GM19351 (cell line): Measurements from ENCODE around the gene LAPTM5.
"Not testable (repeated sequence)": the region's sequence is repeated elsewhere in the genome, so short reads cannot be mapped to it uniquely, and the experiment has no call there.

ENCODE experiments used
- ATAC-seq: cut with Tn5 transposase; IDR thresholded peaks from one replicate; pipeline ENCODE4 v1.9.1; 2021; ENCODE audit warnings: mild to moderate bottlenecking, moderate library complexity; ENCODE audit not compliant: unreplicated experiment

The LAPTM5 gene

GRCh38 chr1:30757352-30758120 lies at the start of gene LAPTM5:
TSS of gene LAPTM5 (minus strand) at chr1:30757774. CDS start at chr1:30757745, 29 bp downstream.
- ATAC-seq: no peak

- ATAC-seq: no peak
These were observed 49.1 kb upstream of the LAPTM5 start for GRCh38 chr1:30806381-30807317.

- ATAC-seq: no peak
These were observed 47.9 kb upstream of the LAPTM5 start for GRCh38 chr1:30805304-30806003.

GRCh38 chr1:30804822-30805221 lies 47.2 kb upstream of the LAPTM5 start:
- ATAC-seq: no peak

GRCh38 chr1:30804352-30804751 lies 46.8 kb upstream of the LAPTM5 start:
- no peak for ATAC-seq

GRCh38 chr1:30803562-30803961 lies 46.0 kb upstream of the LAPTM5 start:
- no peak for ATAC-seq

GRCh38 chr1:30801771-30802198 lies 44.2 kb upstream of the LAPTM5 start:
- no peak for ATAC-seq

GRCh38 chr1:30799233-30799511 lies 41.6 kb upstream of the LAPTM5 start:
- no peak for ATAC-seq

GRCh38 chr1:30798389-30799232 lies 41.0 kb upstream of the LAPTM5 start:
- ATAC-seq: no peak

GRCh38 chr1:30795026-30795425 lies 37.5 kb upstream of the LAPTM5 start:
- no peak for ATAC-seq

- ATAC-seq: no peak
These were observed 36.7 kb upstream of the LAPTM5 start for GRCh38 chr1:30794260-30794659.

GRCh38 chr1:30793209-30793608 lies 35.6 kb upstream of the LAPTM5 start:
- ATAC-seq: no peak

GRCh38 chr1:30791868-30792267 lies 34.3 kb upstream of the LAPTM5 start:
- ATAC-seq: no peak

GRCh38 chr1:30790850-30791778 lies 33.5 kb upstream of the LAPTM5 start:
- no peak for ATAC-seq

- ATAC-seq: not testable (repeated sequence)
These were observed 32.6 kb upstream of the LAPTM5 start for GRCh38 chr1:30790256-30790525.

- no peak for ATAC-seq
These were observed 32.0 kb upstream of the LAPTM5 start for GRCh38 chr1:30789388-30790255.

GRCh38 chr1:30788580-30789387 lies 31.2 kb upstream of the LAPTM5 start:
- no peak for ATAC-seq
